ENCODE data around the gene C1orf226.

GRCh38 chr1:162397943-162398560 is 16.5 kb downstream of the C1orf226 start:
- TF ChIP-seq CTCF (IDR thresholded peaks at IDR 0.05) (no peak), EP300 (IDR thresholded peaks at IDR 0.05) (no peak)

Measured in esophagus muscularis mucosa (tissue), 3 donors.